Uterus (tissue), 4 donors: Measurements from ENCODE around the gene NDUFS7. TPM values are rescaled to one million over a fixed set of nuclear protein-coding genes. Genes with fewer than 3 reads are reported as not detected.
A peak's percentile ranks its signal among the peaks of the same experiment; 100 is the strongest.

ENCODE experiments used
- DNase-seq, 2 donors: peaks; one replicate each; pipeline ENCODE4 v3.0.0-alpha.2; 2019 to 2020
- H3K27ac ChIP-seq, 2 donors: fragments of 200-600 bp; sonication (generic); 1 replicate in 1 of 2; 2 replicates in 1 of 2; pipeline ENCODE4 v1.5.1; 2016 to 2018
- H3K27me3 ChIP-seq, 2 donors: fragments of 200-600 bp; sonication (generic); one replicate each; pipeline ENCODE4 v1.5.1; 2018 to 2019; ENCODE audit warnings: control low read depth in 1 of 2
- H3K36me3 ChIP-seq, 2 donors: fragments of 200-600 bp; sonication (generic); one replicate each; pipeline ENCODE4 v1.5.1; 2019; ENCODE audit warnings: control low read depth in 1 of 2
- H3K4me1 ChIP-seq, 2 donors: fragments of 200-600 bp; sonication (generic); one replicate each; pipeline ENCODE4 v1.5.1; 2018 to 2019; ENCODE audit warnings: control low read depth in 1 of 2
- H3K4me3 ChIP-seq, 2 donors: fragments of 200-600 bp; sonication (generic); 1 replicate in 1 of 2; 2 replicates in 1 of 2; pipeline ENCODE4 v1.5.1; 2018 to 2019; ENCODE audit warnings: mild to moderate bottlenecking in 1 of 2
- H3K9me3 ChIP-seq, 2 donors: fragments of 200-600 bp; sonication (generic); one replicate each; pipeline ENCODE4 v1.5.1; 2019; ENCODE audit warnings: control low read depth in 1 of 2
- POLR2A ChIP-seq, 2 donors: fragments of 450-650 bp; IDR thresholded peaks; one replicate each; pipeline ENCODE4 v1.6.1; 2016; ENCODE audit warnings: antibody characterized with exemption in 2 of 2, mild to moderate bottlenecking in 1 of 2, moderate library complexity in 1 of 2
- intact Hi-C: fragments of 100-400 bp; cut with DNase I; formaldehyde crosslinking; loops from one replicate; pipeline ENCODE4 v1.15.1; 2023; ENCODE audit warnings: low total_unique reads
- total RNA-seq, 4 donors: library from RNA; depleted of rRNA in 3 of 4; stranded (reverse); fragments of >200 nt in 3 of 4; gene quantifications; one replicate each; pipeline versions ENCODE4 v1.1.0 to v1.2.4, GENCODE V29; 2014 to 2023
- TF ChIP-seq, protein P1 (sequence below), 4 experiments: fragments of 200-600 bp in 2 of 4; fragments of 450-650 bp in 2 of 4; sonication (generic) in 2 of 4; IDR thresholded peaks; one replicate each; pipeline ENCODE4 v1.5.1; 2016 to 2019; ENCODE audit warnings: antibody characterized with exemption in 4 of 4, mild to moderate bottlenecking in 2 of 4, moderate library complexity in 1 of 4
- donor health status: DM: yes; HTN: yes; CAD: no.

Gene NDUFS7
- total RNA-seq, 4 donors from 2014 or later: 39.2 to 65.5 (median 42.1) TPM

GRCh38 chr19:1408300-1409203, 24.8 kb downstream of the NDUFS7 start:
- peak overlapping the region; percentile 98 to 100 for H3K4me3 ChIP-seq
- no peaks in the 10 kb centered on the region for H3K36me3 ChIP-seq
- peak overlapping the region; percentile 86 to 91 for H3K27ac ChIP-seq
- peak in 1 of 2 donors; percentile 37 for DNase-seq
- intact Hi-C loops: no loop called here
- TF ChIP-seq, protein P1, sequence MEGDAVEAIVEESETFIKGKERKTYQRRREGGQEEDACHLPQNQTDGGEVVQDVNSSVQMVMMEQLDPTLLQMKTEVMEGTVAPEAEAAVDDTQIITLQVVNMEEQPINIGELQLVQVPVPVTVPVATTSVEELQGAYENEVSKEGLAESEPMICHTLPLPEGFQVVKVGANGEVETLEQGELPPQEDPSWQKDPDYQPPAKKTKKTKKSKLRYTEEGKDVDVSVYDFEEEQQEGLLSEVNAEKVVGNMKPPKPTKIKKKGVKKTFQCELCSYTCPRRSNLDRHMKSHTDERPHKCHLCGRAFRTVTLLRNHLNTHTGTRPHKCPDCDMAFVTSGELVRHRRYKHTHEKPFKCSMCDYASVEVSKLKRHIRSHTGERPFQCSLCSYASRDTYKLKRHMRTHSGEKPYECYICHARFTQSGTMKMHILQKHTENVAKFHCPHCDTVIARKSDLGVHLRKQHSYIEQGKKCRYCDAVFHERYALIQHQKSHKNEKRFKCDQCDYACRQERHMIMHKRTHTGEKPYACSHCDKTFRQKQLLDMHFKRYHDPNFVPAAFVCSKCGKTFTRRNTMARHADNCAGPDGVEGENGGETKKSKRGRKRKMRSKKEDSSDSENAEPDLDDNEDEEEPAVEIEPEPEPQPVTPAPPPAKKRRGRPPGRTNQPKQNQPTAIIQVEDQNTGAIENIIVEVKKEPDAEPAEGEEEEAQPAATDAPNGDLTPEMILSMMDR (IDR thresholded peaks at IDR 0.05): no peak
- no peak for TF ChIP-seq POLR2A (IDR thresholded peaks at IDR 0.05)
- no peaks in the 10 kb centered on the region for H3K27me3 ChIP-seq
- H3K9me3 ChIP-seq: no peaks in the 10 kb centered on the region
- H3K4me1 ChIP-seq: peaks cover 0 to 42% of the 10 kb centered on the region in 2 donors

DNA sequence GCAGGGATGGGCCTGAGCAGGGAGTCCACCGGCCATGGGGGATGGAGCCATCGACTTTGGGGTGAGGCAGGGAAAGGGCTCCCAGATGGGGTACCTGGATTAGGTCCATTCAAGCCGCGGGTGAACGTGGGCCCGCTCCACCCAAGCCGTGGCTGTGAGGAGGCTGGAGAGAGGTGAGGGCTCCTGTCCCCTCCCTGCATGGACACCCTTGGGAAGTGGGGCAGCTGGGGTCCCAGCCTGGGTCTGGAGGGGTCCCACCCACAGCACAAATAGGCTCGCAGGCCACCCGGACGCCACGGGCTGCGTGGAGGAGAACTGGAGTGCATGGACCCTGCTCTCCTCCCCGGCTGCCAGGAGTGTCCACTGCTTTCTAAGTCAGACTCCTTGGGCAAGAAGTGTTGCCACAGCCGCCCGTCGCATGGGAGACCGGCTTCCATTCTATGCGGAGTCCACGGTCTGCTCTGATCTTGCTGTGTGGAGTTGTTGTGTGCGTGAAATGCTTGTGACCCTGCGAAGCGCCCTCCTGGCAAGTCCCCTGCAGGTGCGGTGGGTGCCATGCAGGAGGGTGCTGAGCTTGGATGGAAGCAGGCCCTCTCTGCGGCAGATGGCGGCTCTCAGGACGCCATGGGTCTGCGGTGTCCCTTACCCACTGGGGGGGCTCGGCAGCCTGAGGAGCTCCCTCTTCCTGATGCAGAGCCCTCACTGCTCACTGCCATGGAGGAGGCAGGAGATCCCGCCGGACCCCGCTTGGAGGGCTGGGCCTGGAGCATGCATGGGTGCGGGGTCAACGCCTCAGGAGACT, 25.7 kb downstream of the NDUFS7 start:
- H3K36me3 ChIP-seq: no peaks in the 10 kb centered on the region
- TF ChIP-seq POLR2A (IDR thresholded peaks at IDR 0.05): no peak
- TF ChIP-seq, protein P1 (IDR thresholded peaks at IDR 0.05): no peak
- H3K4me3 ChIP-seq: peak overlapping the region; percentile 98 to 100
- intact Hi-C loops: no loop called here
- peak overlapping the region; percentile 86 to 91 for H3K27ac ChIP-seq
- no peaks in the 10 kb centered on the region for H3K9me3 ChIP-seq
- no peaks in the 10 kb centered on the region for H3K27me3 ChIP-seq
- DNase-seq: no peak
- peaks cover 0 to 42% of the 10 kb centered on the region in 2 donors for H3K4me1 ChIP-seq

- no peak overlapping the region for H3K4me3 ChIP-seq
- H3K27ac ChIP-seq: peak overlapping the region in 1 of 2 donors; percentile 6
- intact Hi-C loops: no loop called here
- no peaks in the 10 kb centered on the region for H3K36me3 ChIP-seq
- DNase-seq: no peak
- no peaks in the 10 kb centered on the region for H3K27me3 ChIP-seq
- peaks cover 0 to 42% of the 10 kb centered on the region in 2 donors for H3K4me1 ChIP-seq
- TF ChIP-seq POLR2A (IDR thresholded peaks at IDR 0.05): no peak
- TF ChIP-seq, protein P1 (IDR thresholded peaks at IDR 0.05): no peak
- no peaks in the 10 kb centered on the region for H3K9me3 ChIP-seq
These were observed 26.6 kb downstream of the NDUFS7 start for GRCh38 chr19:1410136-1410786.

DNA sequence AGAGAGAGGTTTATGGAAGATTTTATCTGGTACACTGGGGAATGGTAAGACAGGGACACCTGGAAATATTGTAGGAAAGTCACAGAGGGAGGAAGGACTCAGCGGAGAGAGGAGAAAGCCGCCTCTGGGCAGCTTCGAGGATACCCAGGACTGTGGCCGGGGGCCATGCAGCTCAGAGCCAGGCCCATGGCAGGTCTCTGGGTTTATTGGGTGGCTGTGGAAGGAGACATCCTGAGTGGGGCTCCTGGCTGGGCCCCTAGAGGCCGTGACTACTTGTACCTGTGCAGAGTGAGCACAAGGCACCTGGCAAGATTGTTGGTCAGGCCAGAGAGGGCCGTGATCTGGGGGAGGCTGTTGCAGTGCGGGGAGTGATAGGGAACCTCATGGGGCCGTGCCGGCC, 27.1 kb downstream of the NDUFS7 start:
- Histone ChIP-seq H3K4me3 (no peak overlapping the region), H3K27me3 (no peaks in the 10 kb centered on the region), H3K9me3 (no peaks in the 10 kb centered on the region), H3K27ac (peak overlapping the region in 1 of 2 donors; percentile 6), H3K36me3 (no peaks in the 10 kb centered on the region), H3K4me1 (peaks cover 2 to 47% of the 10 kb centered on the region in 2 donors)
- TF ChIP-seq, protein P1 (IDR thresholded peaks at IDR 0.05): no peak
- TF ChIP-seq POLR2A (IDR thresholded peaks at IDR 0.05): no peak
- intact Hi-C loops: no loop called here
- no peak for DNase-seq
